ENCODE measurements around the gene SLC25A39.

Gene SLC25A39

DNA sequence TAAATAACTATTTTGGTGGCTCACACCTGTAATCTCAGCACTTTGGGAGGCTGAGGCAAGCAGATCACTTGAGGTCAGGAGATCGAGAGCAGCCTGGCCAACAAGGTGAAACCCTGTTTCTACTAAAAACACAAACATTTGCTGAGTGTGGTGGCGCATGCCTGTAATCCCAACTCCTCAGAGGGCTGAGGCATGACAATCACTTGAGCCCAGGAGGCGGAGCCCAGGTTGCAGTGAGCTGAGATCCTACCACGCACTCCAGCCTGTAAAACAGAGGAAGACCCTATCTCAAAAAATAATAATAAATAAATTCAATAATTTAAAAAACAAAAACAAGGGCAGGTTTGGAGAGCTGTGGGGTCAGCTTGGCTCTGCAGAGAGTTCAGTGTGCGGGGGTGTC is 51.0 kb downstream of the SLC25A39 start:
- no peaks in the 10 kb centered on the region for H3F3A ChIP-seq (ENCODE audit: low read depth)
- H3K9me3 ChIP-seq (ENCODE audit: insufficient read depth, low read depth, low read length): no peaks in the 10 kb centered on the region
- no peaks in the 10 kb centered on the region for H3K4me1 ChIP-seq (ENCODE audit: insufficient read depth, low read length, poor library complexity, severe bottlenecking)
- H3K4me3 ChIP-seq (ENCODE audit: low read length, poor library complexity, severe bottlenecking): no peak overlapping the region
- no peaks in the 10 kb centered on the region for H3K79me2 ChIP-seq (ENCODE audit: insufficient read depth, low read length)
- H3K9me2 ChIP-seq (replicated peaks; ENCODE audit: low read depth, low read length): no peaks in the 10 kb centered on the region
- H3K27me3 ChIP-seq (ENCODE audit: insufficient read depth, low read length, poor library complexity, severe bottlenecking): no peaks in the 10 kb centered on the region
- no peak overlapping the region for H3K9ac ChIP-seq (ENCODE audit: low read depth, low read length, poor library complexity, severe bottlenecking)
- H2AFZ ChIP-seq (ENCODE audit: low read length): no peak overlapping the region
- no peaks in the 10 kb centered on the region for H4K20me1 ChIP-seq (ENCODE audit: insufficient read depth, low read length, poor library complexity, severe bottlenecking)
- no peak overlapping the region for H3K4me2 ChIP-seq (ENCODE audit: low read depth, low read length, poor library complexity, severe bottlenecking)
- no peaks in the 10 kb centered on the region for H3K36me3 ChIP-seq (ENCODE audit: insufficient read depth, low read length)
- TF ChIP-seq EZH2phosphoT487 (IDR thresholded peaks at IDR 0.05; ENCODE audit: borderline replicate concordance): no peak
- TF ChIP-seq, protein P1, sequence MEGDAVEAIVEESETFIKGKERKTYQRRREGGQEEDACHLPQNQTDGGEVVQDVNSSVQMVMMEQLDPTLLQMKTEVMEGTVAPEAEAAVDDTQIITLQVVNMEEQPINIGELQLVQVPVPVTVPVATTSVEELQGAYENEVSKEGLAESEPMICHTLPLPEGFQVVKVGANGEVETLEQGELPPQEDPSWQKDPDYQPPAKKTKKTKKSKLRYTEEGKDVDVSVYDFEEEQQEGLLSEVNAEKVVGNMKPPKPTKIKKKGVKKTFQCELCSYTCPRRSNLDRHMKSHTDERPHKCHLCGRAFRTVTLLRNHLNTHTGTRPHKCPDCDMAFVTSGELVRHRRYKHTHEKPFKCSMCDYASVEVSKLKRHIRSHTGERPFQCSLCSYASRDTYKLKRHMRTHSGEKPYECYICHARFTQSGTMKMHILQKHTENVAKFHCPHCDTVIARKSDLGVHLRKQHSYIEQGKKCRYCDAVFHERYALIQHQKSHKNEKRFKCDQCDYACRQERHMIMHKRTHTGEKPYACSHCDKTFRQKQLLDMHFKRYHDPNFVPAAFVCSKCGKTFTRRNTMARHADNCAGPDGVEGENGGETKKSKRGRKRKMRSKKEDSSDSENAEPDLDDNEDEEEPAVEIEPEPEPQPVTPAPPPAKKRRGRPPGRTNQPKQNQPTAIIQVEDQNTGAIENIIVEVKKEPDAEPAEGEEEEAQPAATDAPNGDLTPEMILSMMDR (conservative IDR thresholded peaks at IDR 0.05; ENCODE audit: low read length): no peak

DNA sequence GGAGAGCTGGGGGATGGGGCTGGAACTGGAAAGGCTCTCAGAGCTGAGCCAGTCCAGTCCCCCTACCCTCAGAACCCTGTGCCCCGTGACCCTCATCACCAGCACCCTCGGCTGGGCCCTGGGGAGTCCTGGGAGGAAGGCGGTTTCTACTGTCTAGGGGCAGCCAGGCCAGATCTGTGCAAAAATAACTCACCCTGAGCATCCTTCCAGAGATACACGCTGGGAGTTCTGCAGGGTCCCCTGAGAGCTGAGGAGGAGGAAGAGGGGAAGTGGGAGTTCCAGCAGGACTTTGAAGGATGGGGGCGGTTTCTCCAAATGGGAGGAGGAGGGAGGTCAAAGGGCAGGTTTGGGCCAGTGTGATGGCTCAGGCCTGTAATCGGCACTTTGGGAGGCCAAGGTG is 51.7 kb downstream of the SLC25A39 start:
- Histone ChIP-seq H3K9me3 (ENCODE audit: insufficient read depth, low read depth, low read length) (no peaks in the 10 kb centered on the region), H3K9me2 (replicated peaks; ENCODE audit: low read depth, low read length) (no peaks in the 10 kb centered on the region), H3K36me3 (ENCODE audit: insufficient read depth, low read length) (no peaks in the 10 kb centered on the region), H3K9ac (ENCODE audit: low read depth, low read length, poor library complexity, severe bottlenecking) (no peak overlapping the region), H3K4me3 (ENCODE audit: low read length, poor library complexity, severe bottlenecking) (no peak overlapping the region), H3K27me3 (ENCODE audit: insufficient read depth, low read length, poor library complexity, severe bottlenecking) (no peaks in the 10 kb centered on the region), H3K4me1 (ENCODE audit: insufficient read depth, low read length, poor library complexity, severe bottlenecking) (no peaks in the 10 kb centered on the region), H2AFZ (ENCODE audit: low read length) (no peak overlapping the region), H3K4me2 (ENCODE audit: low read depth, low read length, poor library complexity, severe bottlenecking) (no peak overlapping the region), H4K20me1 (ENCODE audit: insufficient read depth, low read length, poor library complexity, severe bottlenecking) (no peaks in the 10 kb centered on the region), H3K79me2 (ENCODE audit: insufficient read depth, low read length) (no peaks in the 10 kb centered on the region), H3F3A (ENCODE audit: low read depth) (no peaks in the 10 kb centered on the region)
- no peak for TF ChIP-seq EZH2phosphoT487 (IDR thresholded peaks at IDR 0.05; ENCODE audit: borderline replicate concordance)
- TF ChIP-seq, protein P1 (conservative IDR thresholded peaks at IDR 0.05; ENCODE audit: low read length): no peak

DNA sequence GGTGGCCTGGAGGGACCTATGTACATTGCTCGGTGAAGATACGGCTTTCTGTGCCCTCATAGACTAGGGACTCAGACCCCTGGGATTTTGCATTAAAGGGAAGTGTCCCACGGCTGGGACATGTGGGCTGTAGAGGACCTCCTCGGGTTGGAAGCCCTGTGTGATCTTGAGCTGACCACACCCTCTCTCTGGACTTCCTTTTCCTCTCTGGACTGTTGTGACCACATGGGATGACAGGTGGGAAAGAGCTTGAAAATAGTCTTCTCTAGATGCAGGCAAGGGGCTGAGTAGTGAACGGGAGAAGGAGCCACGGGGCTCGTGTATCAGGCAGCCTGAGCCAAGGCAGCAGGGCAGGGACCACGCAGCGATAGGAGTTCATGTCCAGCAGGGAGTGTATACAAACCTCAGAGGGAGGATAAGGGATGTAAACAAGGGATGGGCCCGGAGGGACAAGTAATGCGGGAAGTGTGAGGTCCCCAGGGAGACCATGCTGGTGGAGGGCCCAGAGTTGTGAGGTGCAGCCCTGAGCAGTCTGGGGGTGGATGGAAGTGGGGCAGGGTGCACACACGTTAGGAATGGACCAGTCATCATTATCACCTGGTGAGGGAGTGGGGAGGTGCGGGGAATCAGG is 52.2 kb downstream of the SLC25A39 start:
- no peak overlapping the region for H3K4me2 ChIP-seq (ENCODE audit: low read depth, low read length, poor library complexity, severe bottlenecking)
- no peaks in the 10 kb centered on the region for H3K9me2 ChIP-seq (replicated peaks; ENCODE audit: low read depth, low read length)
- H3K27me3 ChIP-seq (ENCODE audit: insufficient read depth, low read length, poor library complexity, severe bottlenecking): no peaks in the 10 kb centered on the region
- no peak overlapping the region for H3K4me3 ChIP-seq (ENCODE audit: low read length, poor library complexity, severe bottlenecking)
- H3K4me1 ChIP-seq (ENCODE audit: insufficient read depth, low read length, poor library complexity, severe bottlenecking): no peaks in the 10 kb centered on the region
- TF ChIP-seq, protein P1 (conservative IDR thresholded peaks at IDR 0.05; ENCODE audit: low read length): no peak
- no peak for TF ChIP-seq EZH2phosphoT487 (IDR thresholded peaks at IDR 0.05; ENCODE audit: borderline replicate concordance)
- no peak overlapping the region for H2AFZ ChIP-seq (ENCODE audit: low read length)
- H3F3A ChIP-seq (ENCODE audit: low read depth): no peaks in the 10 kb centered on the region
- no peak overlapping the region for H3K9ac ChIP-seq (ENCODE audit: low read depth, low read length, poor library complexity, severe bottlenecking)
- H4K20me1 ChIP-seq (ENCODE audit: insufficient read depth, low read length, poor library complexity, severe bottlenecking): no peaks in the 10 kb centered on the region
- H3K36me3 ChIP-seq (ENCODE audit: insufficient read depth, low read length): no peaks in the 10 kb centered on the region
- H3K79me2 ChIP-seq (ENCODE audit: insufficient read depth, low read length): no peaks in the 10 kb centered on the region
- no peaks in the 10 kb centered on the region for H3K9me3 ChIP-seq (ENCODE audit: insufficient read depth, low read depth, low read length)

All from Loucy (cell line).